HCT116 (cell line): ENCODE data around the gene TACR2. TPM values are rescaled to one million over a fixed set of nuclear protein-coding genes. Genes with fewer than 3 reads are reported as not detected.

Experiments used
- ATAC-seq: fragments of 200-7000 bp; cut with Tn5 transposase; 2 replicates; pipeline ENCODE4 v1.9.1; 2020; ENCODE audit warnings: mild to moderate bottlenecking, moderate library complexity
- BruUV-seq: library from RNA; stranded (reverse); fragments of 400-500 nt; replicated peaks from 2 replicates; lab custom pipeline; 2021; lab: Mats Ljungman, UMichigan
- CTCF ChIA-PET: fragments of 300-600 bp; sonication (Branson Sonifier 250); formaldehyde crosslinking; loops from one replicate; lab custom pipeline; 2021; ENCODE audit warnings: antibody characterized with exemption; lab: Charles Lee
- POLR2A ChIA-PET: fragments of 300-600, 350-600 bp; sonication (Branson Sonifier 250); formaldehyde crosslinking; loops from one replicate; lab custom pipeline; 2021; ENCODE audit warnings: antibody characterized with exemption; lab: Charles Lee
- RAD21 ChIA-PET, 2 experiments: fragments of 300-600 bp; sonication (Branson Sonifier 250); formaldehyde crosslinking; loops; one replicate each; lab custom pipeline; 2023; ENCODE audit warnings: low total read pairs in 2 of 2; ENCODE audit not compliant: uncharacterized antibody in 2 of 2, unreplicated experiment in 2 of 2, low non-redundant PET in 1 of 2; lab: Charles Lee
- DNase-seq: peaks from one replicate; pipeline ENCODE4 v3.0.0-alpha.2; 2010; ENCODE audit warnings: low read depth, low spot score
- H2AFZ ChIP-seq: fragments of 200-600 bp; shearing (Covaris generic), sonication (generic); 2 replicates; pipeline ENCODE4 v1.6.1; 2017; ENCODE audit warnings: low read depth, mixed run types, mixed read lengths, antibody characterized with exemption, low read length; ENCODE audit not compliant: poor library complexity, severe bottlenecking
- H3K27ac ChIP-seq: 2 replicates; pipeline ENCODE4 v1.5.1; 2012; ENCODE audit warnings: low read depth, low read length
- H3K27me3 ChIP-seq: fragments of 200-600 bp; sonication (generic); 2 replicates; pipeline ENCODE4 v1.6.1; 2016; ENCODE audit warnings: mixed run types, low read length, mixed read lengths; ENCODE audit not compliant: insufficient read depth
- H3K36me3 ChIP-seq, 2 experiments: fragments of 200-500 bp in 1 of 2; fragments of 200-600 bp in 1 of 2; sonication (Bioruptor generic) in 1 of 2; sonication (generic) in 1 of 2; 2 replicates each; pipeline versions ENCODE4 v1.5.1 to v1.6.1; 2014 to 2016; ENCODE audit warnings: low read length in 2 of 2, inconsistent platforms in 1 of 2, mixed read lengths in 1 of 2, mixed run types in 1 of 2; ENCODE audit not compliant: insufficient read depth in 2 of 2, control insufficient read depth in 1 of 2
- H3K4me1 ChIP-seq, 2 experiments: fragments of 200-600 bp in 1 of 2; sonication (generic) in 1 of 2; 2 replicates each; pipeline versions ENCODE4 v1.5.1 to v1.6.1; 2012 to 2017; ENCODE audit warnings: low read length in 2 of 2, inconsistent platforms in 1 of 2, mild to moderate bottlenecking in 1 of 2, mixed read lengths in 1 of 2, mixed run types in 1 of 2, moderate library complexity in 1 of 2; ENCODE audit not compliant: insufficient read depth in 2 of 2, control insufficient read depth in 1 of 2
- H3K4me2 ChIP-seq: fragments of 200-600 bp; sonication (generic); 2 replicates; pipeline ENCODE4 v1.6.1; 2017; ENCODE audit warnings: mixed run types, low read length, mixed read lengths
- H3K4me3 ChIP-seq, 2 experiments: fragments of 200-600 bp in 1 of 2; sonication (generic) in 1 of 2; replicated peaks in 1 of 2; 2 replicates each; pipeline ENCODE4 v1.5.1; 2011 to 2016; ENCODE audit warnings: low read length in 2 of 2, control low read depth in 1 of 2, low read depth in 1 of 2, mild to moderate bottlenecking in 1 of 2, mixed read lengths in 1 of 2, mixed run types in 1 of 2
- H3K79me2 ChIP-seq: fragments of 200-600 bp; sonication (generic); 2 replicates; pipeline ENCODE4 v1.6.1; 2017; ENCODE audit warnings: mild to moderate bottlenecking, mixed run types, low read length, moderate library complexity, mixed read lengths; ENCODE audit not compliant: insufficient read depth
- H3K9ac ChIP-seq: fragments of 200-600 bp; sonication (generic); 2 replicates; pipeline ENCODE4 v1.6.1; 2016; ENCODE audit warnings: low read length, mixed read lengths
- H3K9me2 ChIP-seq: fragments of 200-600 bp; sonication (generic), shearing (Covaris generic); 2 replicates; pipeline ENCODE4 v1.6.1; 2017; ENCODE audit warnings: mixed run types, mild to moderate bottlenecking, moderate library complexity; ENCODE audit not compliant: insufficient read depth
- H3K9me3 ChIP-seq, 2 experiments: fragments of 200-500 bp in 1 of 2; fragments of 200-600 bp in 1 of 2; sonication (Bioruptor generic) in 1 of 2; sonication (generic) in 1 of 2; 2 replicates each; pipeline ENCODE4 v1.6.1; 2014 to 2017; ENCODE audit warnings: low read length in 2 of 2, mixed read lengths in 2 of 2, inconsistent platforms in 1 of 2, low read depth in 1 of 2, mild to moderate bottlenecking in 1 of 2, mixed run types in 1 of 2, moderate library complexity in 1 of 2; ENCODE audit not compliant: control insufficient read depth in 1 of 2, insufficient read depth in 1 of 2
- H4K20me1 ChIP-seq: fragments of 200-600 bp; sonication (generic), shearing (Covaris generic); 2 replicates; pipeline ENCODE4 v1.6.1; 2017; ENCODE audit warnings: mixed run types, mild to moderate bottlenecking, moderate library complexity; ENCODE audit not compliant: insufficient read depth
- CBX3 ChIP-seq: IDR thresholded peaks from 2 replicates; pipeline ENCODE4 v1.6.1; 2012; ENCODE audit warnings: low read depth
- CEBPB ChIP-seq: IDR thresholded peaks from 2 replicates; pipeline ENCODE4 v1.6.1; 2012; ENCODE audit warnings: low read depth
- EGR1 ChIP-seq: IDR thresholded peaks from 2 replicates; pipeline ENCODE4 v1.6.1; 2012; ENCODE audit warnings: low read depth
- ELF1 ChIP-seq: IDR thresholded peaks from 2 replicates; pipeline ENCODE4 v1.6.1; 2012; ENCODE audit warnings: low read depth, borderline replicate concordance
- EZH2 ChIP-seq: fragments of 200-600 bp; sonication (generic); IDR thresholded peaks from 2 replicates; pipeline ENCODE4 v1.6.1; 2017; ENCODE audit warnings: antibody characterized with exemption, mixed run types
- EZH2phosphoT487 ChIP-seq: fragments of 200-600 bp; IDR thresholded peaks from 2 replicates; pipeline ENCODE4 v1.6.1; 2018; ENCODE audit warnings: antibody characterized with exemption, borderline replicate concordance
- FOSL1 ChIP-seq: IDR thresholded peaks from 2 replicates; pipeline ENCODE4 v1.6.1; 2012; ENCODE audit warnings: low read depth
- POLR2AphosphoS5 ChIP-seq: IDR thresholded peaks from 2 replicates; pipeline ENCODE4 v1.6.1; 2011; ENCODE audit warnings: mild to moderate bottlenecking, low read depth, low read length, moderate library complexity
- RAD21 ChIP-seq: IDR thresholded peaks from 2 replicates; pipeline ENCODE4 v1.6.1; 2012; ENCODE audit warnings: low read depth, mild to moderate bottlenecking
- SIN3A ChIP-seq: IDR thresholded peaks from 2 replicates; pipeline ENCODE4 v1.6.1; 2012; ENCODE audit warnings: low read depth
- SP1 ChIP-seq: IDR thresholded peaks from 2 replicates; pipeline ENCODE4 v1.6.1; 2012; ENCODE audit warnings: low read depth
- SRF ChIP-seq: IDR thresholded peaks from 2 replicates; pipeline ENCODE4 v1.6.1; 2012; ENCODE audit warnings: low read depth
- YY1 ChIP-seq: IDR thresholded peaks from 2 replicates; pipeline ENCODE4 v1.6.1; 2011; ENCODE audit warnings: low read length, low read depth, moderate library complexity, mild to moderate bottlenecking; ENCODE audit not compliant: insufficient replicate concordance; ENCODE audit errors: extremely low read depth
- ZFX ChIP-seq: fragments of 450-650 bp; IDR thresholded peaks from 2 replicates; pipeline ENCODE4 v1.6.1; 2017
- ZNF274 ChIP-seq: fragments of 200-500 bp; sonication (Bioruptor generic); IDR thresholded peaks from 2 replicates; pipeline ENCODE4 v1.6.1; 2014; ENCODE audit warnings: mild to moderate bottlenecking, low read depth, low read length, inconsistent platforms
- intact Hi-C: fragments of 100-400 bp; cut with micrococcal nuclease; formaldehyde crosslinking; loops from 2 replicates; pipeline ENCODE4 v1.10.0; 2022
- total RNA-seq: library from RNA; stranded (reverse); gene quantifications from one replicate; pipeline ENCODE4 v1.2.1, GENCODE V29; 2021; ENCODE audit not compliant: unreplicated experiment
- TF ChIP-seq, protein P1 (sequence below): IDR thresholded peaks from 2 replicates; pipeline ENCODE4 v1.6.1; 2012
- TF ChIP-seq, protein P2 (sequence below): IDR thresholded peaks from 2 replicates; pipeline ENCODE4 v1.6.1; 2012
- TF ChIP-seq, protein P3 (sequence below): IDR thresholded peaks from 2 replicates; pipeline ENCODE4 v1.6.1; 2012; ENCODE audit warnings: low read depth

The TACR2 gene
- total RNA-seq, 1 experiment from 2014 or later, result not detected

DNA sequence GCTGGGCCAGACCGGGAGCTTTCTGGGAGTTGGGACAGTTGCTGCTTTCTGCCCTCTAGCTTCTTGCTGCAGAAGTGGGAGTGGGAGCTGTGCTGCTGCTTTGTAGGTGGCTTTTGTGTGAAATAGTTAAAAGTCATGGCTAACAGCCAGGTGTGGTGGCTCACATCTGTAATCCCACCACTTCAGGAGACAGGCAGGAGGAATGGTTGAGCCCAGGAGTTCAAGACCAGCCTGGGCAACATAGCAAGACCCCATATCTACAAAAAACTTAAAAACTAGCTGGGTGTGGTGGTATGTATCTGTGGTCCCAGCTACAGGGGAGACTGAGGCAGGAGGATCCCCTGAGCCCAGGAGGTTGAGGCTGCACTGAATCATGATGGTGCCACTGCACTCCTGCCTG lies 13.7 kb downstream of the TACR2 start:
- Histone ChIP-seq H3K36me3 (no peaks in the 10 kb centered on the region; a peak in 1 of 4 replicates), H3K79me2 (no peaks in the 10 kb centered on the region), H2AFZ (no peak overlapping the region), H3K27ac (no peak overlapping the region), H3K9ac (no peak overlapping the region), H3K4me2 (no peak overlapping the region), H3K4me3 (no peak overlapping the region), H3K9me2 (no peaks in the 10 kb centered on the region), H3K9me3 (no peaks in the 10 kb centered on the region), H3K27me3 (no peaks in the 10 kb centered on the region), H4K20me1 (no peaks in the 10 kb centered on the region), H3K4me1 (peaks cover 2 to 4% of the 10 kb centered on the region in 2 experiments; a peak in 3 of 4 replicates)
- DNase-seq (no peak), ATAC-seq (no peak)
- BruUV-seq, result no TSS peak
- ChIA-PET RAD21 (no interaction called here), CTCF (no interaction called here), POLR2A (no interaction called here)
- intact Hi-C loops, result no loop called here
- TF ChIP-seq ZFX (no peak), ELF1 (no peak), YY1 (no peak)
- TF ChIP-seq, protein P1, sequence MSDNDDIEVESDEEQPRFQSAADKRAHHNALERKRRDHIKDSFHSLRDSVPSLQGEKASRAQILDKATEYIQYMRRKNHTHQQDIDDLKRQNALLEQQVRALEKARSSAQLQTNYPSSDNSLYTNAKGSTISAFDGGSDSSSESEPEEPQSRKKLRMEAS, result no peak
- TF ChIP-seq, protein P2, sequence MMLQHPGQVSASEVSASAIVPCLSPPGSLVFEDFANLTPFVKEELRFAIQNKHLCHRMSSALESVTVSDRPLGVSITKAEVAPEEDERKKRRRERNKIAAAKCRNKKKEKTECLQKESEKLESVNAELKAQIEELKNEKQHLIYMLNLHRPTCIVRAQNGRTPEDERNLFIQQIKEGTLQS, result no peak

DNA sequence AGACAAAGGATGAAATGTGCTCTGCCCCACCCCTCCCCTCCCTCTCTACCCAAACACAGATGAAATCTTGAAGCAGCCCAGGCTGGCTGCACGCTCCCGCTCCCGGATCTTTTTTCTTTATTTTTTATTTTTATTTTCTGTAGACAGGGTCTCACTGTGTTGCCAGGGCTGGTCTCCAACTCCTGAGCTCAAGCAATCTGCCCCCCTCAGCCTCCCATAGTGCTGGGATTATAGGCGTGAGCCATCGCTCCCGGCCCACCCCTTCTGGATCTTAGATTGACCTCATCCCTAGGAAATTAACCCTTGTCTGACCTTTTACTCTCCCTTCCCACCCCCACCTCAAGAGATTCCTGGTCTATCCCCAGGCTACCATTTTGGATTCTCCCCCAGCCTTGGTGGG lies 14.3 kb downstream of the TACR2 start:
- CTCF ChIA-PET, result no interaction called here
- RAD21 ChIA-PET, result no interaction called here
- POLR2A ChIA-PET, result no interaction called here
- TF ChIP-seq SRF (no peak), POLR2AphosphoS5 (no peak), CBX3 (no peak), FOSL1 (no peak), YY1 (no peak), CEBPB (no peak), RAD21 (no peak), EZH2 (no peak), SIN3A (no peak), SP1 (no peak), ZNF274 (no peak), EGR1 (no peak), EZH2phosphoT487 (no peak)
- TF ChIP-seq, protein P3, sequence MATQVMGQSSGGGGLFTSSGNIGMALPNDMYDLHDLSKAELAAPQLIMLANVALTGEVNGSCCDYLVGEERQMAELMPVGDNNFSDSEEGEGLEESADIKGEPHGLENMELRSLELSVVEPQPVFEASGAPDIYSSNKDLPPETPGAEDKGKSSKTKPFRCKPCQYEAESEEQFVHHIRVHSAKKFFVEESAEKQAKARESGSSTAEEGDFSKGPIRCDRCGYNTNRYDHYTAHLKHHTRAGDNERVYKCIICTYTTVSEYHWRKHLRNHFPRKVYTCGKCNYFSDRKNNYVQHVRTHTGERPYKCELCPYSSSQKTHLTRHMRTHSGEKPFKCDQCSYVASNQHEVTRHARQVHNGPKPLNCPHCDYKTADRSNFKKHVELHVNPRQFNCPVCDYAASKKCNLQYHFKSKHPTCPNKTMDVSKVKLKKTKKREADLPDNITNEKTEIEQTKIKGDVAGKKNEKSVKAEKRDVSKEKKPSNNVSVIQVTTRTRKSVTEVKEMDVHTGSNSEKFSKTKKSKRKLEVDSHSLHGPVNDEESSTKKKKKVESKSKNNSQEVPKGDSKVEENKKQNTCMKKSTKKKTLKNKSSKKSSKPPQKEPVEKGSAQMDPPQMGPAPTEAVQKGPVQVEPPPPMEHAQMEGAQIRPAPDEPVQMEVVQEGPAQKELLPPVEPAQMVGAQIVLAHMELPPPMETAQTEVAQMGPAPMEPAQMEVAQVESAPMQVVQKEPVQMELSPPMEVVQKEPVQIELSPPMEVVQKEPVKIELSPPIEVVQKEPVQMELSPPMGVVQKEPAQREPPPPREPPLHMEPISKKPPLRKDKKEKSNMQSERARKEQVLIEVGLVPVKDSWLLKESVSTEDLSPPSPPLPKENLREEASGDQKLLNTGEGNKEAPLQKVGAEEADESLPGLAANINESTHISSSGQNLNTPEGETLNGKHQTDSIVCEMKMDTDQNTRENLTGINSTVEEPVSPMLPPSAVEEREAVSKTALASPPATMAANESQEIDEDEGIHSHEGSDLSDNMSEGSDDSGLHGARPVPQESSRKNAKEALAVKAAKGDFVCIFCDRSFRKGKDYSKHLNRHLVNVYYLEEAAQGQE, result no peak
- TF ChIP-seq, protein P1, result no peak

More for the DNA sequence above, 14.3 kb downstream of the TACR2 start:
- no peak overlapping the region for H3K4me2 ChIP-seq
- no TSS peak for BruUV-seq
- no peaks in the 10 kb centered on the region for H3K9me2 ChIP-seq
- no peaks in the 10 kb centered on the region for H3K9me3 ChIP-seq
- no peaks in the 10 kb centered on the region for H3K4me1 ChIP-seq
- no peaks in the 10 kb centered on the region; a peak in 1 of 4 replicates for H3K36me3 ChIP-seq
- no peaks in the 10 kb centered on the region; the same call in 1 of the 2 replicates for H4K20me1 ChIP-seq
- H3K9ac ChIP-seq, result no peak overlapping the region
- H3K4me3 ChIP-seq, result no peak overlapping the region
- intact Hi-C loops, result no loop called here
- ATAC-seq (no peak), DNase-seq (no peak)
- no peak overlapping the region for H2AFZ ChIP-seq
- H3K79me2 ChIP-seq, result no peaks in the 10 kb centered on the region
- no peak overlapping the region for H3K27ac ChIP-seq
- no peaks in the 10 kb centered on the region for H3K27me3 ChIP-seq
